ENCODE measurements around the gene RNF115.

- TF ChIP-seq FOXA1 (IDR thresholded peaks at IDR 0.05) (no peak), SP1 (IDR thresholded peaks at IDR 0.05) (no peak), BHLHE40 (IDR thresholded peaks at IDR 0.05; ENCODE audit: borderline replicate concordance) (no peak), FOXM1 (IDR thresholded peaks at IDR 0.05; ENCODE audit: borderline replicate concordance) (no peak), LEF1 (IDR thresholded peaks at IDR 0.05; ENCODE audit: borderline replicate concordance) (no peak)
Measured at GRCh38 chr1:145777357-145778145, 46.3 kb downstream of the RNF115 start.
